H1 (cell line): Measurements from ENCODE around the gene ST6GALNAC3.

Experiments
- ASH2L ChIP-seq: fragments of 200-600, 300-600 bp; sonication (generic); IDR thresholded peaks from one replicate; pipeline ENCODE4 v1.7.1; 2017; ENCODE audit warnings: low read length
- CEBPB ChIP-seq: IDR thresholded peaks from 2 replicates; pipeline ENCODE4 v1.6.1; 2012; ENCODE audit warnings: low read depth, low read length
- CHD2 ChIP-seq: IDR thresholded peaks from 2 replicates; pipeline ENCODE4 v1.6.1; 2012; ENCODE audit warnings: low read length, improper control_type of control experiment
- EZH2 ChIP-seq: fragments of 200-600 bp; sonication (generic); IDR thresholded peaks from 2 replicates; pipeline ENCODE4 v1.7.1; 2012; ENCODE audit warnings: low read depth, mild to moderate bottlenecking, moderate library complexity, low read length, inconsistent platforms; ENCODE audit not compliant: severe bottlenecking
- NRF1 ChIP-seq: IDR thresholded peaks from 2 replicates; pipeline ENCODE4 v1.6.1; 2011; ENCODE audit warnings: mild to moderate bottlenecking, low read depth, low read length, improper control_type of control experiment
- TBP ChIP-seq: IDR thresholded peaks from 2 replicates; pipeline ENCODE4 v1.6.1; 2011; ENCODE audit warnings: low read depth, low read length, improper control_type of control experiment
- ZNF274 ChIP-seq: IDR thresholded peaks from 2 replicates; pipeline ENCODE4 v1.7.0; 2012; ENCODE audit warnings: low read length, borderline replicate concordance; ENCODE audit errors: extremely low read depth
- TF ChIP-seq, protein P1 (sequence below), 3 experiments: IDR thresholded peaks; 1 replicate in 2 of 3; 2 replicates in 1 of 3; pipeline versions ENCODE4 v1.5.1 to v1.6.1; 2011; ENCODE audit warnings: low read length in 3 of 3, mild to moderate bottlenecking in 3 of 3, inconsistent platforms in 2 of 3, low read depth in 1 of 3, moderate library complexity in 1 of 3; ENCODE audit not compliant: insufficient read depth in 1 of 3; ENCODE audit errors: control extremely low read depth in 1 of 3
- TF ChIP-seq, protein P2 (sequence below): IDR thresholded peaks from 2 replicates; pipeline ENCODE4 v1.6.1; 2011; ENCODE audit warnings: low read length, improper control_type of control experiment

DNA sequence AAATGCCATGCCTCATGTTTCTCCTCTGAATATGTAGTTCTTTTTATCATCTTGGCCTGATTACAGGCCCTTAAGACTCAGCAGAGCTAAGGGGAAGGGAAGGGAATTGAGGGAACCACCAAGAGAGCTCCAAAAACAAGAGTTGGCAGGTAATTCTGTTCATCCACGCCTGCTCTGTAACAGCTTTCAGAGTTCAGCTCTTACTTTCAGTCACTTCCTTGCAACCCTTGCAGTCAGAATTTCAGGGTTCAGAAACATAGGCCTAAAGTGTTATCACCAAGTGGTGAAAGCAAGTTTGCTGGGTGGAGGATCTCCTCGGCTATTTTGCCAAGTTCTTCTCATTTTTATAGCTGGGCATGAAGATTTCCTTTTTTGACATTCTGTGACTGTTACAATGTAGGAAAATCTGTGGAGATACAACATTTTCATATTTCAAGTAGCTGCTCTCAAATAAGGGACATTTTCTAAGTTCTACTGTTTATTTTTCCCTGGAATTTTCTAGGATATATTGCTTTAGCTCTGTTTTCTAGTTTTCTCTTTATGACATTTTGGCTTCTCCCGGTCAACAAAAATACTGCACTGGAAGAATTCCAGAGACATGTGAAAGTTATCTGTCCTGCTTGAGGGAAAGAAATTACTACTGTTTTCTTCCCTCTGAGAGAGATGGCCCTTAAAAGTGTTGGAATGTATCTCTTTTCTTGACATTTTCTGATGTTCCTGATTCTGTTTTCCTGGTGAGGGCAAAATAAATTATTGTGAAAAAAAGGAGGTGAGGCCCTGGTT lies 540.9 kb downstream of the ST6GALNAC3 start:
- TF ChIP-seq, protein P1, sequence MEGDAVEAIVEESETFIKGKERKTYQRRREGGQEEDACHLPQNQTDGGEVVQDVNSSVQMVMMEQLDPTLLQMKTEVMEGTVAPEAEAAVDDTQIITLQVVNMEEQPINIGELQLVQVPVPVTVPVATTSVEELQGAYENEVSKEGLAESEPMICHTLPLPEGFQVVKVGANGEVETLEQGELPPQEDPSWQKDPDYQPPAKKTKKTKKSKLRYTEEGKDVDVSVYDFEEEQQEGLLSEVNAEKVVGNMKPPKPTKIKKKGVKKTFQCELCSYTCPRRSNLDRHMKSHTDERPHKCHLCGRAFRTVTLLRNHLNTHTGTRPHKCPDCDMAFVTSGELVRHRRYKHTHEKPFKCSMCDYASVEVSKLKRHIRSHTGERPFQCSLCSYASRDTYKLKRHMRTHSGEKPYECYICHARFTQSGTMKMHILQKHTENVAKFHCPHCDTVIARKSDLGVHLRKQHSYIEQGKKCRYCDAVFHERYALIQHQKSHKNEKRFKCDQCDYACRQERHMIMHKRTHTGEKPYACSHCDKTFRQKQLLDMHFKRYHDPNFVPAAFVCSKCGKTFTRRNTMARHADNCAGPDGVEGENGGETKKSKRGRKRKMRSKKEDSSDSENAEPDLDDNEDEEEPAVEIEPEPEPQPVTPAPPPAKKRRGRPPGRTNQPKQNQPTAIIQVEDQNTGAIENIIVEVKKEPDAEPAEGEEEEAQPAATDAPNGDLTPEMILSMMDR (IDR thresholded peaks at IDR 0.05; ENCODE audit: control extremely low read depth in 1 of 3, insufficient read depth in 1 of 3, low read depth in 1 of 3, low read length in 3 of 3) = no peak
- TF ChIP-seq TBP (no peak), NRF1 (no peak), CEBPB (no peak), CHD2 (no peak), ZNF274 (no peak), EZH2 (no peak), ASH2L (no peak)
- TF ChIP-seq, protein P2, sequence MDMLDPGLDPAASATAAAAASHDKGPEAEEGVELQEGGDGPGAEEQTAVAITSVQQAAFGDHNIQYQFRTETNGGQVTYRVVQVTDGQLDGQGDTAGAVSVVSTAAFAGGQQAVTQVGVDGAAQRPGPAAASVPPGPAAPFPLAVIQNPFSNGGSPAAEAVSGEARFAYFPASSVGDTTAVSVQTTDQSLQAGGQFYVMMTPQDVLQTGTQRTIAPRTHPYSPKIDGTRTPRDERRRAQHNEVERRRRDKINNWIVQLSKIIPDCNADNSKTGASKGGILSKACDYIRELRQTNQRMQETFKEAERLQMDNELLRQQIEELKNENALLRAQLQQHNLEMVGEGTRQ = no peak
